WTC11 (cell line): Measurements from ENCODE around the gene CFAP299. TPM values are rescaled to one million over a fixed set of nuclear protein-coding genes. Genes with fewer than 3 reads are reported as not detected.

ENCODE experiments used
- ATAC-seq: fragments of 200-7000 bp; cut with Tn5 transposase; 2 replicates; pipeline ENCODE4 v1.10.0; 2021; ENCODE audit warnings: mild to moderate bottlenecking, moderate library complexity
- CTCF ChIA-PET: fragments of 300-600 bp; sonication (Branson Sonifier 250); formaldehyde crosslinking; loops from one replicate; lab custom pipeline; 2021; ENCODE audit warnings: antibody characterized with exemption; lab: Charles Lee
- POLR2A ChIA-PET: fragments of 350-600 bp; sonication (Branson Sonifier 250); formaldehyde crosslinking; loops from one replicate; lab custom pipeline; 2021; ENCODE audit warnings: antibody characterized with exemption; lab: Charles Lee
- DNase-seq: peaks from one replicate; pipeline ENCODE4 v3.0.0; 2021; ENCODE audit warnings: low spot score
- H3K27ac Mint-ChIP-seq: 2 replicates; pipeline ENCODE4 v1.8.0; 2021; ENCODE audit warnings: mixed read lengths
- H3K27me3 Mint-ChIP-seq: 2 replicates; pipeline ENCODE4 v1.8.0; 2021; ENCODE audit warnings: low read depth, mild to moderate bottlenecking, moderate library complexity, mixed read lengths
- H3K36me3 Mint-ChIP-seq: 2 replicates; pipeline ENCODE4 v1.8.0; 2021; ENCODE audit warnings: mixed read lengths
- H3K4me1 Mint-ChIP-seq: 2 replicates; pipeline ENCODE4 v1.8.0; 2022; ENCODE audit warnings: mixed read lengths
- H3K4me3 Mint-ChIP-seq: 2 replicates; pipeline ENCODE4 v1.8.0; 2021; ENCODE audit warnings: mild to moderate bottlenecking, moderate library complexity, mixed read lengths
- H3K9me3 Mint-ChIP-seq: 2 replicates; pipeline ENCODE4 v1.8.0; 2021; ENCODE audit warnings: mixed read lengths
- ARID4B ChIP-seq: sonication (generic); formaldehyde crosslinking; IDR thresholded peaks from 2 replicates; pipeline ENCODE4 v1.8.0; 2023; ENCODE audit warnings: missing genetic modification reagents, mild to moderate bottlenecking, borderline replicate concordance
- ATF1 ChIP-seq: sonication (generic); formaldehyde crosslinking; IDR thresholded peaks from 2 replicates; pipeline ENCODE4 v1.8.1; 2023; ENCODE audit warnings: mild to moderate bottlenecking, moderate library complexity, missing genetic modification reagents
- CREM ChIP-seq: sonication (generic); formaldehyde crosslinking; IDR thresholded peaks from 2 replicates; pipeline ENCODE4 v1.8.1; 2022; ENCODE audit warnings: mild to moderate bottlenecking, missing genetic modification reagents, moderate library complexity
- E2F4 ChIP-seq: sonication (generic); formaldehyde crosslinking; IDR thresholded peaks from 2 replicates; pipeline ENCODE4 v1.8.1; 2022; ENCODE audit warnings: low read depth, mild to moderate bottlenecking, moderate library complexity, missing genetic modification reagents, borderline replicate concordance
- FOXP1 ChIP-seq: sonication (generic); formaldehyde crosslinking; IDR thresholded peaks from 2 replicates; pipeline ENCODE4 v1.8.0; 2022; ENCODE audit warnings: missing genetic modification reagents, mild to moderate bottlenecking, moderate library complexity, borderline replicate concordance
- GRHL2 ChIP-seq: fragments of 250-450 bp; sonication (Bioruptor Pico); IDR thresholded peaks from 2 replicates; pipeline ENCODE4 v1.8.0; 2022; ENCODE audit warnings: mild to moderate bottlenecking, moderate library complexity; ENCODE audit not compliant: insufficient replicate concordance, severe bottlenecking
- HMGXB4 ChIP-seq: sonication (generic); formaldehyde crosslinking; IDR thresholded peaks from 2 replicates; pipeline ENCODE4 v1.8.1; 2023; ENCODE audit warnings: mild to moderate bottlenecking, moderate library complexity, missing genetic modification reagents
- IRF2 ChIP-seq: sonication (generic); formaldehyde crosslinking; IDR thresholded peaks from 2 replicates; pipeline ENCODE4 v1.8.0; 2022; ENCODE audit warnings: low read depth, missing genetic modification reagents, borderline replicate concordance
- JAZF1 ChIP-seq: fragments of 250-450 bp; sonication (Bioruptor Pico); IDR thresholded peaks from 2 replicates; pipeline ENCODE4 v1.9.0; 2021; ENCODE audit warnings: moderate library complexity, mild to moderate bottlenecking, inconsistent platforms
- JUN ChIP-seq: sonication (generic); formaldehyde crosslinking; IDR thresholded peaks from 2 replicates; pipeline ENCODE4 v1.8.0; 2023; ENCODE audit warnings: mild to moderate bottlenecking, missing genetic modification reagents
- MXD4 ChIP-seq: fragments of 250-450 bp; sonication (Bioruptor Pico); IDR thresholded peaks from 2 replicates; pipeline ENCODE4 v1.8.0; 2021; ENCODE audit warnings: mild to moderate bottlenecking, moderate library complexity, borderline replicate concordance
- SP1 ChIP-seq: sonication (generic); formaldehyde crosslinking; conservative IDR thresholded peaks from 2 replicates; pipeline ENCODE4 v1.8.1; 2022; ENCODE audit warnings: missing genetic modification reagents
- TP53 ChIP-seq: sonication (generic); formaldehyde crosslinking; IDR thresholded peaks from 2 replicates; pipeline ENCODE4 v1.8.1; 2023; ENCODE audit warnings: mild to moderate bottlenecking, missing genetic modification reagents
- total RNA-seq: library from RNA; stranded (reverse); gene quantifications from 3 replicates; pipeline ENCODE4 v1.2.3, GENCODE V29; 2021
- TF ChIP-seq, protein P1 (sequence below): sonication (generic); formaldehyde crosslinking; IDR thresholded peaks from 2 replicates; pipeline ENCODE4 v1.8.0; 2023; ENCODE audit warnings: mild to moderate bottlenecking, missing genetic modification reagents
- TF ChIP-seq, protein P2 (sequence below): fragments of 250-450 bp; sonication (Bioruptor Pico); IDR thresholded peaks from 2 replicates; pipeline ENCODE4 v1.9.0; 2021; ENCODE audit warnings: moderate library complexity, mild to moderate bottlenecking, inconsistent platforms, borderline replicate concordance
- TF ChIP-seq, protein P3 (sequence below): sonication (generic); formaldehyde crosslinking; IDR thresholded peaks from 2 replicates; pipeline ENCODE4 v1.8.0; 2022; ENCODE audit warnings: mild to moderate bottlenecking, missing genetic modification reagents
- TF ChIP-seq, protein P4 (sequence below): fragments of 250-450 bp; sonication (Bioruptor Pico); IDR thresholded peaks from 2 replicates; pipeline ENCODE4 v2.1.2; 2022; ENCODE audit warnings: mild to moderate bottlenecking, moderate library complexity
- TF ChIP-seq, protein P5 (sequence below): sonication (generic); formaldehyde crosslinking; IDR thresholded peaks from 2 replicates; pipeline ENCODE4 v1.8.1; 2022; ENCODE audit warnings: missing genetic modification reagents, borderline replicate concordance

CFAP299 gene
- total RNA-seq, 1 experiment from 2014 or later = not detected

DNA sequence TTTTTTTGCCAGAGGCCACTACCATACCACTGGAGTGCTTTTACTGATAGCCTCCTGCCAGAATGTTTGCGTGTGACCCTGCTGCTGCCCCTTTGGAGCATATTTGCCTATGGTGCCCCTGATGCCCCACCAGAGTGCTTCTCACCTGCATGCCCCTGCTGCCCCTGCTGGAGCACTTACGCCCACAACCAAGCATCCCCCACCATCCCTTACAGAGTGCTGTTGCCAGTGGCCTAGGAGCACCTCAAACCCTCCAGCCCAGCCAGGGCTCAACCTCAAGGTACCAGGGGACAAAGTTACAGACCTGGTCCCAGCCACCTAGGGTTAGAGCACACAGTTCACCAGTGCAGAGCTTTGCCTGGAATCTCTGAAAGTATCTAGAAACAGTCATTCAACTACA, 207.2 kb downstream of the CFAP299 start:
- Mint-ChIP-seq H3K4me1 (peaks cover 26% of the 10 kb centered on the region), H3K36me3 (no peaks in the 10 kb centered on the region), H3K27ac (no peak overlapping the region; the same call in 1 of the 2 replicates), H3K4me3 (no peak overlapping the region), H3K9me3 (no peaks in the 10 kb centered on the region), H3K27me3 (no peaks in the 10 kb centered on the region)
- DNase-seq (no peak), ATAC-seq (peak; percentile 52)
- ChIA-PET CTCF (no interaction called here), POLR2A (no interaction called here)
- TF ChIP-seq FOXP1 (CRISPR knock-in tag) (no peak), IRF2 (CRISPR knock-in tag) (no peak), JAZF1 (CRISPR knock-in tag) (no peak), GRHL2 (CRISPR knock-in tag) (no peak), ATF1 (no peak), E2F4 (CRISPR knock-in tag) (no peak), JUN (CRISPR knock-in tag) (no peak), ARID4B (CRISPR knock-in tag) (no peak), HMGXB4 (CRISPR knock-in tag) (no peak), MXD4 (CRISPR knock-in tag) (no peak), SP1 (CRISPR knock-in tag) (no peak), CREM (CRISPR knock-in tag) (no peak), TP53 (CRISPR knock-in tag) (no peak)
- TF ChIP-seq, protein P1, sequence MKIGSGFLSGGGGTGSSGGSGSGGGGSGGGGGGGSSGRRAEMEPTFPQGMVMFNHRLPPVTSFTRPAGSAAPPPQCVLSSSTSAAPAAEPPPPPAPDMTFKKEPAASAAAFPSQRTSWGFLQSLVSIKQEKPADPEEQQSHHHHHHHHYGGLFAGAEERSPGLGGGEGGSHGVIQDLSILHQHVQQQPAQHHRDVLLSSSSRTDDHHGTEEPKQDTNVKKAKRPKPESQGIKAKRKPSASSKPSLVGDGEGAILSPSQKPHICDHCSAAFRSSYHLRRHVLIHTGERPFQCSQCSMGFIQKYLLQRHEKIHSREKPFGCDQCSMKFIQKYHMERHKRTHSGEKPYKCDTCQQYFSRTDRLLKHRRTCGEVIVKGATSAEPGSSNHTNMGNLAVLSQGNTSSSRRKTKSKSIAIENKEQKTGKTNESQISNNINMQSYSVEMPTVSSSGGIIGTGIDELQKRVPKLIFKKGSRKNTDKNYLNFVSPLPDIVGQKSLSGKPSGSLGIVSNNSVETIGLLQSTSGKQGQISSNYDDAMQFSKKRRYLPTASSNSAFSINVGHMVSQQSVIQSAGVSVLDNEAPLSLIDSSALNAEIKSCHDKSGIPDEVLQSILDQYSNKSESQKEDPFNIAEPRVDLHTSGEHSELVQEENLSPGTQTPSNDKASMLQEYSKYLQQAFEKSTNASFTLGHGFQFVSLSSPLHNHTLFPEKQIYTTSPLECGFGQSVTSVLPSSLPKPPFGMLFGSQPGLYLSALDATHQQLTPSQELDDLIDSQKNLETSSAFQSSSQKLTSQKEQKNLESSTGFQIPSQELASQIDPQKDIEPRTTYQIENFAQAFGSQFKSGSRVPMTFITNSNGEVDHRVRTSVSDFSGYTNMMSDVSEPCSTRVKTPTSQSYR (CRISPR knock-in tag) = no peak
- TF ChIP-seq, protein P2, sequence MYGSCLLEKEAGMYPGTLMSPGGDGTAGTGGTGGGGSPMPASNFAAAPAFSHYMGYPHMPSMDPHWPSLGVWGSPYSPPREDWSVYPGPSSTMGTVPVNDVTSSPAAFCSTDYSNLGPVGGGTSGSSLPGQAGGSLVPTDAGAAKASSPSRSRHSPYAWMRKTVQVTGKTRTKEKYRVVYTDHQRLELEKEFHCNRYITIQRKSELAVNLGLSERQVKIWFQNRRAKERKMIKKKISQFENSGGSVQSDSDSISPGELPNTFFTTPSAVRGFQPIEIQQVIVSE (CRISPR knock-in tag) = no peak
- TF ChIP-seq, protein P3, sequence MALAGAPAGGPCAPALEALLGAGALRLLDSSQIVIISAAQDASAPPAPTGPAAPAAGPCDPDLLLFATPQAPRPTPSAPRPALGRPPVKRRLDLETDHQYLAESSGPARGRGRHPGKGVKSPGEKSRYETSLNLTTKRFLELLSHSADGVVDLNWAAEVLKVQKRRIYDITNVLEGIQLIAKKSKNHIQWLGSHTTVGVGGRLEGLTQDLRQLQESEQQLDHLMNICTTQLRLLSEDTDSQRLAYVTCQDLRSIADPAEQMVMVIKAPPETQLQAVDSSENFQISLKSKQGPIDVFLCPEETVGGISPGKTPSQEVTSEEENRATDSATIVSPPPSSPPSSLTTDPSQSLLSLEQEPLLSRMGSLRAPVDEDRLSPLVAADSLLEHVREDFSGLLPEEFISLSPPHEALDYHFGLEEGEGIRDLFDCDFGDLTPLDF (CRISPR knock-in tag) = no peak
- TF ChIP-seq, protein P4, sequence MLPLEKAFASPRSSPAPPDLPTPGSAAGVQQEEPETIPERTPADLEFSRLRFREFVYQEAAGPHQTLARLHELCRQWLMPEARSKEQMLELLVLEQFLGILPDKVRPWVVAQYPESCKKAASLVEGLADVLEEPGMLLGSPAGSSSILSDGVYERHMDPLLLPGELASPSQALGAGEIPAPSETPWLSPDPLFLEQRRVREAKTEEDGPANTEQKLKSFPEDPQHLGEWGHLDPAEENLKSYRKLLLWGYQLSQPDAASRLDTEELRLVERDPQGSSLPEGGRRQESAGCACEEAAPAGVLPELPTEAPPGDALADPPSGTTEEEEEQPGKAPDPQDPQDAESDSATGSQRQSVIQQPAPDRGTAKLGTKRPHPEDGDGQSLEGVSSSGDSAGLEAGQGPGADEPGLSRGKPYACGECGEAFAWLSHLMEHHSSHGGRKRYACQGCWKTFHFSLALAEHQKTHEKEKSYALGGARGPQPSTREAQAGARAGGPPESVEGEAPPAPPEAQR = no peak
- TF ChIP-seq, protein P5, sequence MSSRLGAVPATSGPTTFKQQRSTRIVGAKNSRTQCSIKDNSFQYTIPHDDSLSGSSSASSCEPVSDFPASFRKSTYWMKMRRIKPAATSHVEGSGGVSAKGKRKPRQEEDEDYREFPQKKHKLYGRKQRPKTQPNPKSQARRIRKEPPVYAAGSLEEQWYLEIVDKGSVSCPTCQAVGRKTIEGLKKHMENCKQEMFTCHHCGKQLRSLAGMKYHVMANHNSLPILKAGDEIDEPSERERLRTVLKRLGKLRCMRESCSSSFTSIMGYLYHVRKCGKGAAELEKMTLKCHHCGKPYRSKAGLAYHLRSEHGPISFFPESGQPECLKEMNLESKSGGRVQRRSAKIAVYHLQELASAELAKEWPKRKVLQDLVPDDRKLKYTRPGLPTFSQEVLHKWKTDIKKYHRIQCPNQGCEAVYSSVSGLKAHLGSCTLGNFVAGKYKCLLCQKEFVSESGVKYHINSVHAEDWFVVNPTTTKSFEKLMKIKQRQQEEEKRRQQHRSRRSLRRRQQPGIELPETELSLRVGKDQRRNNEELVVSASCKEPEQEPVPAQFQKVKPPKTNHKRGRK (CRISPR knock-in tag) = no peak
